Fibroblast of lung (primary cell): Measurements from ENCODE around the gene TCHHL1.

ENCODE experiments used
- EZH2 ChIP-seq: IDR thresholded peaks from 2 replicates; pipeline ENCODE4 v1.5.1; 2012; ENCODE audit warnings: low read length, control low read depth, mild to moderate bottlenecking; ENCODE audit errors: missing control alignments
- TF ChIP-seq, protein P1 (sequence below), 2 donors: IDR thresholded peaks in 1 of 2; conservative IDR thresholded peaks in 1 of 2; 1 replicate in 1 of 2; 2 replicates in 1 of 2; pipeline ENCODE4 v1.5.1; 2011 to 2012; ENCODE audit warnings: low read length in 2 of 2, control low read depth in 1 of 2, inconsistent platforms in 1 of 2, low read depth in 1 of 2, mild to moderate bottlenecking in 1 of 2

DNA sequence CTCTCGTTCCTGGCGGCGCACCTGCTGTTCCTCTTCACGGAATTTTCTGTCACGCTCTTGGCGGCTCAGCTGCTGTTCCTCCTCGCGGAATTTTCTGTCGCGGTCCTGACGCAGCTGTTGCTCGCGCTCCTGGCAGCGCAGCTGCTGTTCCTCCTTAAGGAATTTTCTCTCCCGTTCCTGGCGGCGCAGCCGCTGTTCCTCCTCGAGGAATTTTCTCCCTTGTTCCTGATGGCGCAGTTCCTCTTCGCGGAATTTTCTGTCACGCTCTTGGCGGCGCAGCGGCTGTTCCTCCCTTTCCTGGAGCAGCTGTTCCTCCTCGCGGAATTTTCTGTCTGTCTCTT lies 20.0 kb upstream of the TCHHL1 start:
- TF ChIP-seq, protein P1, sequence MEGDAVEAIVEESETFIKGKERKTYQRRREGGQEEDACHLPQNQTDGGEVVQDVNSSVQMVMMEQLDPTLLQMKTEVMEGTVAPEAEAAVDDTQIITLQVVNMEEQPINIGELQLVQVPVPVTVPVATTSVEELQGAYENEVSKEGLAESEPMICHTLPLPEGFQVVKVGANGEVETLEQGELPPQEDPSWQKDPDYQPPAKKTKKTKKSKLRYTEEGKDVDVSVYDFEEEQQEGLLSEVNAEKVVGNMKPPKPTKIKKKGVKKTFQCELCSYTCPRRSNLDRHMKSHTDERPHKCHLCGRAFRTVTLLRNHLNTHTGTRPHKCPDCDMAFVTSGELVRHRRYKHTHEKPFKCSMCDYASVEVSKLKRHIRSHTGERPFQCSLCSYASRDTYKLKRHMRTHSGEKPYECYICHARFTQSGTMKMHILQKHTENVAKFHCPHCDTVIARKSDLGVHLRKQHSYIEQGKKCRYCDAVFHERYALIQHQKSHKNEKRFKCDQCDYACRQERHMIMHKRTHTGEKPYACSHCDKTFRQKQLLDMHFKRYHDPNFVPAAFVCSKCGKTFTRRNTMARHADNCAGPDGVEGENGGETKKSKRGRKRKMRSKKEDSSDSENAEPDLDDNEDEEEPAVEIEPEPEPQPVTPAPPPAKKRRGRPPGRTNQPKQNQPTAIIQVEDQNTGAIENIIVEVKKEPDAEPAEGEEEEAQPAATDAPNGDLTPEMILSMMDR (conservative IDR thresholded peaks at IDR 0.05 in 1 of 2, IDR thresholded peaks at IDR 0.05 in 1 of 2; ENCODE audit: low read depth in 1 of 2, low read length in 2 of 2), result no peak
- TF ChIP-seq EZH2, result no peak
